Measurements from ENCODE around the gene CES1.
"Not testable (repeated sequence)": the region's sequence is repeated elsewhere in the genome, so short reads cannot be mapped to it uniquely, and the experiment has no call there.

Gene CES1

GRCh38 chr16:55834049-55834448 is 1.2 kb upstream of the CES1 start:
- H3K4me1 ChIP-seq (ENCODE audit: control insufficient read depth, insufficient read depth, low read length, poor library complexity, severe bottlenecking), result no peaks in the 10 kb centered on the region
- H3K27ac ChIP-seq (ENCODE audit: insufficient read depth, low read length, poor library complexity, severe bottlenecking), result no peak overlapping the region
- no peaks in the 10 kb centered on the region for H3K36me3 ChIP-seq (ENCODE audit: control insufficient read depth, insufficient read depth, low read length)
- DNase-seq, result no peak
- no peaks in the 10 kb centered on the region for H3K9me3 ChIP-seq (ENCODE audit: control insufficient read depth, low read length)
- no peaks in the 10 kb centered on the region for H3K27me3 ChIP-seq (replicated peaks; ENCODE audit: control insufficient read depth, insufficient read depth, low read length, poor library complexity, severe bottlenecking)
- no peak overlapping the region for H3K4me3 ChIP-seq (ENCODE audit: insufficient read depth, low read depth, low read length, poor library complexity, severe bottlenecking)

GRCh38 chr16:55832425-55832772 is 497 bp downstream of the CES1 start:
- no peak for DNase-seq
- no peaks in the 10 kb centered on the region for H3K4me1 ChIP-seq (ENCODE audit: control insufficient read depth, insufficient read depth, low read length, poor library complexity, severe bottlenecking)
- no peaks in the 10 kb centered on the region for H3K27me3 ChIP-seq (replicated peaks; ENCODE audit: control insufficient read depth, insufficient read depth, low read length, poor library complexity, severe bottlenecking)
- no peaks in the 10 kb centered on the region for H3K9me3 ChIP-seq (ENCODE audit: control insufficient read depth, low read length)
- no peak overlapping the region for H3K4me3 ChIP-seq (ENCODE audit: insufficient read depth, low read depth, low read length, poor library complexity, severe bottlenecking)
- H3K36me3 ChIP-seq (ENCODE audit: control insufficient read depth, insufficient read depth, low read length), result no peaks in the 10 kb centered on the region
- H3K27ac ChIP-seq (ENCODE audit: insufficient read depth, low read length, poor library complexity, severe bottlenecking), result no peak overlapping the region

- Histone ChIP-seq H3K4me1 (ENCODE audit: control insufficient read depth, insufficient read depth, low read length, poor library complexity, severe bottlenecking) (no peaks in the 10 kb centered on the region), H3K27ac (ENCODE audit: insufficient read depth, low read length, poor library complexity, severe bottlenecking) (no peak overlapping the region), H3K9me3 (ENCODE audit: control insufficient read depth, low read length) (no peaks in the 10 kb centered on the region), H3K4me3 (ENCODE audit: insufficient read depth, low read depth, low read length, poor library complexity, severe bottlenecking) (no peak overlapping the region), H3K36me3 (ENCODE audit: control insufficient read depth, insufficient read depth, low read length) (no peaks in the 10 kb centered on the region), H3K27me3 (replicated peaks; ENCODE audit: control insufficient read depth, insufficient read depth, low read length, poor library complexity, severe bottlenecking) (no peaks in the 10 kb centered on the region)
- DNase-seq, result no peak
These were observed 2.1 kb downstream of the CES1 start for GRCh38 chr16:55830658-55831294.

GRCh38 chr16:55829232-55829631 is 3.7 kb downstream of the CES1 start:
- H3K27me3 ChIP-seq (replicated peaks; ENCODE audit: control insufficient read depth, insufficient read depth, low read length, poor library complexity, severe bottlenecking); H3K9me3 ChIP-seq (ENCODE audit: control insufficient read depth, low read length); H3K4me1 ChIP-seq (ENCODE audit: control insufficient read depth, insufficient read depth, low read length, poor library complexity, severe bottlenecking): not testable (repeated sequence)

GRCh38 chr16:55828680-55829079 is 4.2 kb downstream of the CES1 start:
- no peak overlapping the region for H3K4me3 ChIP-seq (ENCODE audit: insufficient read depth, low read depth, low read length, poor library complexity, severe bottlenecking)
- no peaks in the 10 kb centered on the region for H3K27me3 ChIP-seq (replicated peaks; ENCODE audit: control insufficient read depth, insufficient read depth, low read length, poor library complexity, severe bottlenecking)
- no peaks in the 10 kb centered on the region for H3K4me1 ChIP-seq (ENCODE audit: control insufficient read depth, insufficient read depth, low read length, poor library complexity, severe bottlenecking)
- H3K36me3 ChIP-seq (ENCODE audit: control insufficient read depth, insufficient read depth, low read length), result no peaks in the 10 kb centered on the region
- no peaks in the 10 kb centered on the region for H3K9me3 ChIP-seq (ENCODE audit: control insufficient read depth, low read length)
- H3K27ac ChIP-seq (ENCODE audit: insufficient read depth, low read length, poor library complexity, severe bottlenecking), result no peak overlapping the region
- DNase-seq, result no peak

More at GRCh38 chr16:55829232-55829631, 3.7 kb downstream of the CES1 start:
- not testable (repeated sequence) for H3K4me3 ChIP-seq (ENCODE audit: insufficient read depth, low read depth, low read length, poor library complexity, severe bottlenecking); DNase-seq; H3K27ac ChIP-seq (ENCODE audit: insufficient read depth, low read length, poor library complexity, severe bottlenecking); H3K36me3 ChIP-seq (ENCODE audit: control insufficient read depth, insufficient read depth, low read length)

GRCh38 chr16:55825115-55825728 is 7.7 kb downstream of the CES1 start:
- Histone ChIP-seq H3K9me3 (ENCODE audit: control insufficient read depth, low read length) (no peaks in the 10 kb centered on the region), H3K36me3 (ENCODE audit: control insufficient read depth, insufficient read depth, low read length) (no peaks in the 10 kb centered on the region), H3K4me3 (ENCODE audit: insufficient read depth, low read depth, low read length, poor library complexity, severe bottlenecking) (no peak overlapping the region), H3K4me1 (ENCODE audit: control insufficient read depth, insufficient read depth, low read length, poor library complexity, severe bottlenecking) (no peaks in the 10 kb centered on the region), H3K27me3 (replicated peaks; ENCODE audit: control insufficient read depth, insufficient read depth, low read length, poor library complexity, severe bottlenecking) (no peaks in the 10 kb centered on the region), H3K27ac (ENCODE audit: insufficient read depth, low read length, poor library complexity, severe bottlenecking) (no peak overlapping the region)
- no peak for DNase-seq

- no peak overlapping the region for H3K4me3 ChIP-seq (ENCODE audit: insufficient read depth, low read depth, low read length, poor library complexity, severe bottlenecking)
- H3K9me3 ChIP-seq (ENCODE audit: control insufficient read depth, low read length), result no peaks in the 10 kb centered on the region
- H3K4me1 ChIP-seq (ENCODE audit: control insufficient read depth, insufficient read depth, low read length, poor library complexity, severe bottlenecking), result no peaks in the 10 kb centered on the region
- H3K36me3 ChIP-seq (ENCODE audit: control insufficient read depth, insufficient read depth, low read length), result no peaks in the 10 kb centered on the region
- no peak overlapping the region for H3K27ac ChIP-seq (ENCODE audit: insufficient read depth, low read length, poor library complexity, severe bottlenecking)
- no peaks in the 10 kb centered on the region for H3K27me3 ChIP-seq (replicated peaks; ENCODE audit: control insufficient read depth, insufficient read depth, low read length, poor library complexity, severe bottlenecking)
- DNase-seq, result no peak
These were observed 8.4 kb downstream of the CES1 start for GRCh38 chr16:55824473-55825000.

- Histone ChIP-seq H3K27ac (ENCODE audit: insufficient read depth, low read length, poor library complexity, severe bottlenecking) (no peak overlapping the region), H3K9me3 (ENCODE audit: control insufficient read depth, low read length) (no peaks in the 10 kb centered on the region), H3K27me3 (replicated peaks; ENCODE audit: control insufficient read depth, insufficient read depth, low read length, poor library complexity, severe bottlenecking) (no peaks in the 10 kb centered on the region), H3K36me3 (ENCODE audit: control insufficient read depth, insufficient read depth, low read length) (no peaks in the 10 kb centered on the region), H3K4me1 (ENCODE audit: control insufficient read depth, insufficient read depth, low read length, poor library complexity, severe bottlenecking) (no peaks in the 10 kb centered on the region), H3K4me3 (ENCODE audit: insufficient read depth, low read depth, low read length, poor library complexity, severe bottlenecking) (no peak overlapping the region)
- DNase-seq, result no peak
These were observed 10.6 kb downstream of the CES1 start for GRCh38 chr16:55822280-55822810.

- H3K4me1 ChIP-seq (ENCODE audit: control insufficient read depth, insufficient read depth, low read length, poor library complexity, severe bottlenecking), result no peaks in the 10 kb centered on the region
- H3K9me3 ChIP-seq (ENCODE audit: control insufficient read depth, low read length), result no peaks in the 10 kb centered on the region
- H3K4me3 ChIP-seq (ENCODE audit: insufficient read depth, low read depth, low read length, poor library complexity, severe bottlenecking), result no peak overlapping the region
- no peaks in the 10 kb centered on the region for H3K36me3 ChIP-seq (ENCODE audit: control insufficient read depth, insufficient read depth, low read length)
- DNase-seq, result no peak
- no peak overlapping the region for H3K27ac ChIP-seq (ENCODE audit: insufficient read depth, low read length, poor library complexity, severe bottlenecking)
- H3K27me3 ChIP-seq (replicated peaks; ENCODE audit: control insufficient read depth, insufficient read depth, low read length, poor library complexity, severe bottlenecking), result no peaks in the 10 kb centered on the region
These were observed 11.7 kb downstream of the CES1 start for GRCh38 chr16:55821210-55821609.

- no peak overlapping the region for H3K27ac ChIP-seq (ENCODE audit: insufficient read depth, low read length, poor library complexity, severe bottlenecking)
These were observed 12.3 kb downstream of the CES1 start for GRCh38 chr16:55820615-55821014.

More at GRCh38 chr16:55820615-55821014, 12.3 kb downstream of the CES1 start:
- Histone ChIP-seq H3K36me3 (ENCODE audit: control insufficient read depth, insufficient read depth, low read length) (no peaks in the 10 kb centered on the region), H3K4me3 (ENCODE audit: insufficient read depth, low read depth, low read length, poor library complexity, severe bottlenecking) (no peak overlapping the region), H3K9me3 (ENCODE audit: control insufficient read depth, low read length) (no peaks in the 10 kb centered on the region), H3K4me1 (ENCODE audit: control insufficient read depth, insufficient read depth, low read length, poor library complexity, severe bottlenecking) (no peaks in the 10 kb centered on the region), H3K27me3 (replicated peaks; ENCODE audit: control insufficient read depth, insufficient read depth, low read length, poor library complexity, severe bottlenecking) (no peaks in the 10 kb centered on the region)
- no peak for DNase-seq

Measured in effector memory CD4-positive, alpha-beta T cell (primary cell).